Stimulated activated CD4-positive, alpha-beta T cell treated with anti-CD3 and anti-CD28 coated beads, Interleukin-2, amount 100 ng/mL, for 48 hours (primary cell): ENCODE results near the gene MGRN1.

Experiments used
- DNase-seq, 2 donors: peaks; one replicate each; pipeline ENCODE4 v3.0.0-alpha.2; 2020

The MGRN1 gene

DNA sequence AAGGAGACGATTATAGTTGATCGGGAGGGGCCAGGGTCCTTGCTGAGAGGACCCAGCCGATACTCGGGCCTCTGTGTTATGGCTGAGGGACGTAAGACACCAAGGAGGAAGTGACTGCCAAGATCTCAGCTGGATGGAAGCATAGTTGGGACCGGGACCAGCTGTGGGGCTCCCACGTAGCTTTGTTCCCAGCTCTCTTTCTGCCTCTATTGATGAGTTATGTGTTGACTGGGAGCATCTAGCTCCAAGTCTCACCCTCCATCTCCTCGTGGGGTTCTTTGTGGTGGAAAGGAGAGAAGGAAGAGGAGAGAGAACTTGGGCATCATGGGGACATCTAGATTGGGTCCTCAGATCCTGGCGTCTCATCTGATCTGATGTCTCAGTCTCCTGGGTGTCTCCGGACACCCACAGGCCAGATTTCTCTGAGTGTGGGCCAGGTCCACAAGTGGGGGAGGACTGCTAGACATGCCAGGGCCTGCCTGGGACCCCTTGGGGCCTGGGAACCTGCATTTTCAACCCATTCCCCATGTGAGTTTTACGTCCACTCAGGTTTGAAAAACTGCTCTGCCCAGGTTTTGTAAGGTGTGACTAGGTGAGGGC lies 1.0 kb downstream of the MGRN1 start:
- DNase-seq, result no peak

DNA sequence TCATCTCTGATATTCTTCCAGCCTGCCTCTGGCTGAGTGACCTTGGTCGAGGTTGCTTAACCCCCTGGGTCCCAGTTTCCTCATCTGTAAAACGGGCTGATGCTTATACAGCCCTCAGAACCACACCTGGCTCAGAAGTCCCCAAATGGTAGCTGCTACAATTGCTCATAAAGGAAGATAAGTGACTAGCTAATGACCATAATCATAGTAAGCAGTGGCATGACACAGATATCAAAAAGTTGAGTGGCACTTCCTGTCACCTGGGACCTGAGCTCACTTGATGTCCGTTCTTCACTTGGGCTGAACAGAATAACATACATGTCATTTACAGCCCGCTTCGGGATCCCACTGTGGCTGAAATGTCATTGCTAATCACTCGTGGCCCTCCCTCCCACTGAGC lies 1.8 kb downstream of the MGRN1 start:
- DNase-seq, result no peak

DNA sequence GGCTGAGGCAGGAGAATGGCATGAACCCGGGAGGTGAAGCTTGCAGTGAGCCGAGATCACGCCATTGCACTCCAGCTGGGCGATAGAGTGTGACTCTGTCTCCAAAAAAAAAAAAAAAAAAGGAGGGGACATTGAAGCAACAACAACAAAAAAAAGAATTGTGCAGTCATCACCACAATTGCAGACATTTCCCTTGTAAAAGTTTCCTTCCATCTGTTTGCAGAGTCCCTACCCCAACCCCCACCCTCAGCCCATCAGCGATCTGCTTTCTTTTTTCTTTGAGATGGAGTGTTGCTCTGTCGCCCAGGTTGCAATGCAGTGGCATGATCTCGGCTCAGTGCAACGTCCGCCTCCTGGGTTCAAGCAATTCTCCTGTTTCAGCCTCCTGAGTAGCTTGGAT lies 3.7 kb downstream of the MGRN1 start:
- no peak for DNase-seq

DNA sequence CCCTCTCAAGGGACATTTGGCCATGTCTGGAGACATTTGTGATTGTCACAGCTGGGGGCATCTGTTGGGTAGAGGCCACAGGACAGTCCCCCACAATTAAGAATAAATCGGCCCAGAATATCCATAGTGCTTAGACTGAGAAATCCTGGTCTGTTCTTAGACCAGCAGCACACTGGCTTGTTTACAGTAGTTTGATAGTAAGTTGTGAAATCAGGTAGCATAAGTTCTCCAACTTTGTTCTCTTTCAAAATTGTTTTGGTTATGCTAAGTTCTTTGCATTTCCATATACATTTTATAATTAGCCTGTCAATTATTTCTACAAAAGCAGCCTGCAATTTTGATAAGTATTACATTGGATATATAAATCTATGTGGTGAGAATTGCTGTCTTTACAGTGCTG lies 6.8 kb downstream of the MGRN1 start:
- DNase-seq, result no peak

DNA sequence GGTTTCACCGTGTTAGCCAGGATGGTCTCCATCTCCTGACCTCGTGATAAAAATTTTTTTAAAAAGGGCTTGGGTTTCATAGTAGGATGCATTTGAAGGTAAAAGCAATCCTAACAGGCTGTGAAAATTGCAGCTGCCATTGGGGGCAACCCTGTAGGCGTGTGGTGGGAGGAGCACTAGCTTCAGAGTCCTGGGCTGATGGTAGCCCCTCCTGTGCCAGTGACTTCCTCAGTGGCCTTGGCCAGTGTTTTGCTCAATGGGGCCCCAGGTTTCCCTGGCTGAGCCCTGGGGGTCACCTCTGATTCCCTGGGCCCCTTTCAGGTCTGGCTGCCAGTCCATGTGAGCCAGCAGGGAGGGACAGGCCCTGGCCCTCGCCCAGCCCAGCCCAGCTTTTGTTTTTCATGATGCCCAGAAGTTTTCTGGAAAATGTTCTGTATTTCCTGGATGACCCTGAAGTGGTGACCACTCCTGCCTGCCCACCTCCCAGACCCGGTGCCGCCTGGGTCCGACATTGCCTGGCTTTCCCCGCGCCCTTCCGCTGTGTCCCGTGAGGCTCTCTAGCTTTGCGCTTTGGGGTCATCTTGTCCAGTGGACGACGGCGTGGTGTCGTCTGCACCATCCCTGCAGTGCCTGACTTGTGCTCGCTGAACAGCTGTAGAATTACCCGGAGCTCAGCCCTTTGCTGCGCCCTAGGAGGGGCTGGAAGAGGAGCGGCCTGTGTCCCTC lies 9.4 kb downstream of the MGRN1 start:
- DNase-seq, result no peak

DNA sequence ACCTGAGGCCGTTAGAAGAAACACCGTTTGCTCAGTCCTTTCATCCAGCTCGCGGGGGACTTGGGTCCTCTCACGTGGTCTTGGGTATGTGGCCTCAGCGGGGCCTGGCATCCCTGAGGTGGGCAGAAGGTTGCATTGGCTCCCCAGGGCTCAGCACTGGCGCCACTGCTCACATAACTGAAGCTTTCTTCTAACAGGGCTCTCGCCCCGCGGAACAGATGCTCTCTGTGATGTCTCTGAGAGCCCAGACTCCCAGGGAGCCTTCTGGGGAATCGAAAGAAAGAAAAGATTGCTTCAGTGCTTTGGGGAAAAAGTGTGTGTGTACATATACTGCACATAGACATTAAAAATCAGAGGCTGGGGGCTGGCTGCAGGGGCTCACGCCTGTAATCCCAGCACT lies 10.1 kb downstream of the MGRN1 start:
- no peak for DNase-seq

DNA sequence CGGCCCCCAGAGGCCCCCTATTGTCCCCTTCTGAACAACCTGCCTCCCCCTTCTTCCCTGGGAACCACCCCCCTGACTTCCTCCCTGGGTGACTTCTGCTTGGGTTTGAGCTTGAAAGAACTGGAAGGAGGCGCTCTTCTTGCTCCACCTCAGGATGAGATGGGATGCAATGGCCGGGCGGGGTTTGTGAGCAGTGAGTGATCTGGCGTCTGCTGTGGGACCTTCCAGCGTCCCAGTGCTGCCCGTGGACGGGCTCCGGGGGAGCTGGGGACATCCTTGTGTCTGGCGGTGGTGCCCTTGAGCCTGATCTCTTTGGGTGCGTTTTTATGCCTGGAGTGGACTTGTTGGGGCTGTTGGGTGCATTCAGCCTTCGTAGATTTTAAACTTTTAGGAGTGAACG lies 11.6 kb downstream of the MGRN1 start:
- DNase-seq, result no peak

DNA sequence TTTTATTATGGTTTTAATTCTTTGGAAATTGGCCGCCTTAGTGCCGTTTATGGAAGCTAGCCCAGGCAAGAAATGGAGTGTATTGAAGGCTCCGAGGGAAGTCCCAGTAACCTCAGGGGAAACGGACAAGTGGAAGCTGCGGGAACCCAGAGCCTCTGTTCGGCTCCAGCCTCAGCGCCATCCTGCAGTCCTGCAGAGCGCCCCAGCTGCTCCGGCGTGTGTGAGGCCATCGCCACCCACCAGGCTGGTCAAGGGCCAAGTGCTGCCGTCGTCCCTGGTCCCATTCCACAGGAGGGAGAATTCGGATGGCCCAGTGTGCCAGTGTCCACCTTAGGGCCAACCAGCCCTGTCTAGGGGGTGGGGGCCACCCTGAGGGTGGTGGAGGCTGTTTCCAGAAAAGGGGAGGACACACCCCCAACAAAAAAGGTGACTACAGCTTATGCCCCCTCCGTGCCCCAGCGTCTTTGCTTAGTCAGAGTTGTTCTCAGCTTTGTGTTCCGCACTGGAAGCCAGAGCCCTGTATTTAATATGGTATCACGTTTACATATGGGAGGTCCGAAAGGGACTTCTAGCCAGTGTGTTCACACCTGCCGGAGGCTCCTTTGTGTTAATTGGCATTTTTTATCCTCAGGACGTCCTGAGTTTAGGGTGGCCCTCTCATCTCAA lies 13.0 kb downstream of the MGRN1 start:
- DNase-seq, result no peak

DNA sequence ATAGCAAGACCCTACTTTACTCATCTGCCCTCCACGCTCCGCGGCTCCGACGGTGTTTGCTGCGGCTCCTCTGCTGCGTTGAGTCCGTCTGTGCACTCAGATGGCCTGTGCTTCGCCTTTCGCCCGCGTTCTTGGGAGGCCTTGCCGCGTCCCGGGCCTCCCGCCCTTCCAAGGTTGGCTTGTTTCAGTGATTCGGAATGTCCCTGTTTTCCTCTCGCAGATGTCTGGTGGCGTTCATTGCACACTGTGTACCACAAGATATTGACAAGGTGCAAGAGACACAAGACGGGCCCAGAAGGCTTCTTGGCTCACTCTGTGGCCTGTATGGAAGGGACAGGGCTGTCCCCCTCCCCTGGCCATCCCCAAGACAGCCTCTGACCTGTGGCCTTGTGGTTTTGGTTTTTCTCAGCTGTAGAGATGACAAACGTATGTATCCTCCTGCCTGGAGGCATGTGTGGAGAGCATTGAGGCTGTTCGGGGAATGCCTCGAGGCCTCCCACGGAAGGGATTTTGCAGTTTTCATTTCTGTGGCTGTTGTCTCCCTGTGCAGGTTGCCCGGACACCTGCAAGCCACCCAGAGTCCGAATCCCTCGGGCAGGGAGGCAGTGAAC lies 15.4 kb downstream of the MGRN1 start:
- DNase-seq, result no peak

DNA sequence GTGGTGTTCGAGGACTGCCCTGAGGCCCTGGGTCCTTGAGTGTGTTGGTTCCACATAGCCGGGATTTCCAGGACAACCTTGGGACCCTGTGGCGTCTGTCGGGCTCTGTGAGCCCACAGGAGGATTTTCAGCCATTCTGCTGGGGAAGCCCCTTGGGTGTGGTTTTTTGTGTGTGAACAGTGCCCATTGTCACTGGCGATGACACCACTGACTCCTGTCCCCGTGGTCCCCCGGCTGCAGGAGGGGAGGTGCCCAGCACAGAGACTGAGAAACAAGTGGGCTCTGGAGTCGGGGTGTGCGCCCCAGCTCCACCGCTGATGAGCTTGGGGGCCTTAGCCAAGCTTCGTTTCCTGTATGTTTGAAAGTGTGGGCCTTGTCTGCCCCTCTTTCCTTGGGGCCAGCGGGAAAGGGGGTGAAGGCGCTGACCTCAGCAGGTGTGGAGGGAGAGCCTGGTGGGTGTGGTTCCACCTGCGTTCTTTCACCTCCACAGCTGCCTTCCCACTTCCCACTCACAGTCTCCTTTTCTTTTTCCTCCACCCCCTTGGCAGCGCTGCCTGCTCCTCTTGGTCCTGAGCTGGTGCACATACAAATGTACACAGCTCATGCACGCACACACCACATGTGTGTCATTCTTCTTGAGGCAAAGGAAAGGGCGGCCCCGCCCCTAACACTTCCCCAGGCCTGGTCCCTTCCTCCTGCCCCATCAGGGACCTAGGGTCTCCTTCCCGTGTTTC lies 16.1 kb downstream of the MGRN1 start:
- DNase-seq, result no peak

DNA sequence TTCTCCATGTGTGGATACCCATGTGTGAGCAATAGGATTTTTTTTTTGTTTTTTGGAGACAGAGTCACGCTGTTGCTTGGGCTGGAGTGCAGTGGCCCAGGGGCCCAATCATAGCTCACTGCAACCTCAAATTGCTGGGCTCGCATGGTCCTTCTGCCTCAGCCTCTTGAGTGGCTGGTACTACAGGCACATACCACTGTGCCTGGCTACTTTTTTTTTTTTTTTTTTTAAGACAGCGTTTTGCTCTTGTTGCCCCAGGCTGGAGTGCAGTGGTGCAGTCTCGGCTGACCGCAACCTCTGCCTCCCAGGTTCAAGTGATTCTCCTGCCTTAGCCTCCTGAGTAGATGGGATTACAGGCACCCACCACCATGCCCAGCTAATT lies 16.7 kb downstream of the MGRN1 start:
- DNase-seq, result no peak

DNA sequence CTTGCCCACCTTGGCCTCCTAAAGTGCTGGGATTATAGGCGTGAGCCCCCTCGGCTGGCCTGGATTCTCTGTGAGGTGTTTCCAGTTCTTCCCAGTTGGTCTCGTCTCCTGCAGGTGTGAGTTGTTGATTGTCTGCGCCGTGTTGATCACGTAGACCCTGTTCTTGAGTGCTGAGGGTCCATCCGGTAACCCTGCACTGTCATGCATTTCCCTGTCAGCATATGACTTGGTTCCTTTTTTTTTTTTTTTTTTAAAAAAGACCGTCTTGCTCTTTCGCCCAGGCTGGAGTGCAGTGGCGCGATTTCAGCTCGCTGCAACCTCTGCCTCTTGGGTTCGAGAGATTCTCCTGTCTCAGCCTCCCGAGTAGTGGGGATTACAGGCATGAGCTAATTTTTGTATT lies 17.3 kb downstream of the MGRN1 start:
- DNase-seq, result no peak

DNA sequence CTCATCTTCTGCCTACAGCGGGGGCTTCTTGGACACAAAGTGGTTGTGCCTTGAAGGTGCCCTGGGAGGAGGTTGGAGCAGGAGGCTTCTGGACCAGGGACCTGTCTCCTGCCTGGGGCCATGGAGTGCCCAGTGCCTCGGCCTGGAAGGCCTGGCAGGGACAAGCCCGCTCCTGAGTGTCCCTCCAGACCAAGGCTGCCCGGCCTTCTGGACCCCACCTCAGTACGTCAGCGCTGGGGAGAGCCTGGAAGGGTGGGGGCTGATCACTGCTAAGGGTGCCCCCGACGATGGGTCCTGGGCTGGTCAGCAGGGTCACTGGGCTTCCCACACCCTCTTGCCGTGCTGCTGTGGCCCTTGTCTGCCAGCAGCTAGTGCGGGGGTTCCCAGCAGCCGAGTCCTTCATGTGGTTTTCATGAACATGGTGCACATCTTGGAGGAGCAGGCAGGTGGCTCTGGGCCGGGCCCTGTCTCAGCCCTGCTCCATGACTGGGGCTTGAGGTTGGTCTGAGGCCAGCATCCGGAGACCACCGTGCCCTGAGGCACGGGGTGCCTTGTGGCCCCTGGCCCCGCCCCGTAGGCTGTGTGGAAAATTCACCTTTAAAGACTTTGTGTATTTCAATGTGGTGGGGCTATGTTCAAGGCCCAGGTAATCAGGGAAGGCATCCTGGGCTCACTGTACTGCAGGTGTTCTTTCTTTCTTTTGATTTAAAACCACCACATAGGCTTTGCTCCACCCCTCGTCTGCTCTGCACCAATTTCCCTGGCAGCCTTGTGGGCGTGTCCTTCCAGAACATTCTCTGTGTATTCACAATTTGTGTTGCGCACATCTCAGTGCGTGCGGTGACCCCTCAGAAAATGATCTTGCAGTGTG lies 22.4 kb downstream of the MGRN1 start:
- no peak for DNase-seq

DNA sequence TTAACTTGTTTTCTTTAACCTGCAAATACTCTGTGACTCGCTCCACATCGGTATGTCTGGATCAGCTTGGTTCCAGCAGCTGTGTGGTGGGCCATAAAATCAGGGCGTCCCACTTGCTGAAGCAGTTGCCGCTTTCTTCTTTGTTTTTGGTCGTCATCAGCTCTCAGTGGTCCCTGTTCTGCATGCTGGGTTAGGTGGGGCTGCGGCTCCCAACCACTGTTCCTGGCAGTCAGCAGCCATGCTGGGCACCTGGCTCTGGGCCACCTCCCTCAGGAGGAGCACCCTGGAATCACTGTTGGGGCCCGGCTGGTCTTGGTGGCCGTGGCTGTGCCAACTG lies 23.0 kb downstream of the MGRN1 start:
- no peak for DNase-seq

DNA sequence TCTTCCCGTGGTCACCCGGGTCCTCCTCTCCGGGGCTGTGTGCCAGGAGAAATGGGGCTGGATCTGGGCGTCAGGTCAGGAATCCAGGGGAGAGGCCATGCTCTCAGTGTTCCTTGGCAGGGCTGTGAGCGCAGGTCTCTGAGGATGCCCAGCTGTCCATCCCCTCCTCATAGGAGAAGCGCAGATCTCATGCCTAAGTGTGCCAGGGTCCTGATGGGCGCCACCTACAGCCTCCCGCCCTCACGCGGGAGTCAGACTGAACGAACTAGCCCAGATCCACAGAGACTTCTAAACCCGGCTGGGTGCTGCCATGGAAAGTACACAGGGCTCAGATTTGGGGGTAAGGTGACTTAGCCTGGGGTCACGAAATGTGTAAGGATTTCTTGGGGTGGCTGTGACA lies 24.3 kb downstream of the MGRN1 start:
- DNase-seq, result no peak

DNA sequence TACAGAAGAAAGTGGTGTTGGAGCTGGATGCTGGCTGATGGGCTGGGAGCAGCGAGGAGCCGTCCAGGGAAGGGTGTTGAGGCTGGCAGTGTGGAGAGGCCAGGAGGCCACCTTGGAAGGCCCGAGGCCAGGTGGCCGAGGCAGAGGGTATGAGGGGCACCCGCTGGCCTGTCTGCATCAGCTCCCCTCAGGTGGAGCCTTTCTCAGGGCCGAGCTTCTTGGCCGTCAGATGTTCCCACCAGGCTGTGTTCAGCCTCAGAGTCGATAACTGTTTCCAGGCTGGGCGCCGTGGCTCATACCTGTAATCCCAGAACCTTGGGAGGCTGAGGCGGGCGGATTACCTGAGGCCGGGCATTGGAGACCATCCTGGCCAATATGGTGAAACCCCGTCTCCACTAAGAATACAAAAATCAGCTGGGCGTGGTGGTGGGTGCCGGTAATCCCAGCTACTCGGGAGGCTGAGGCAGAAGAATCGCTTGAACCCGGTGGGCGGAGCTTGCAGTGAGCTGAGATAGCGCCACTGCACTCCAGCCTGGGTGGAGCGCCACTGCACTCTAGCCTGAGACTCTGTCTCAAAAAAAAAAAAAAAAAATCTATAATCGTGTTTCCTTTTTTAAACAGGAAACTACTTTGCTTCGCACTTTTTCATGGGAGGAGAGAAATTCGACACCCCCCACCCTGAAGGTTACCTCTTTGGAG lies 25.3 kb downstream of the MGRN1 start:
- no peak for DNase-seq

DNA sequence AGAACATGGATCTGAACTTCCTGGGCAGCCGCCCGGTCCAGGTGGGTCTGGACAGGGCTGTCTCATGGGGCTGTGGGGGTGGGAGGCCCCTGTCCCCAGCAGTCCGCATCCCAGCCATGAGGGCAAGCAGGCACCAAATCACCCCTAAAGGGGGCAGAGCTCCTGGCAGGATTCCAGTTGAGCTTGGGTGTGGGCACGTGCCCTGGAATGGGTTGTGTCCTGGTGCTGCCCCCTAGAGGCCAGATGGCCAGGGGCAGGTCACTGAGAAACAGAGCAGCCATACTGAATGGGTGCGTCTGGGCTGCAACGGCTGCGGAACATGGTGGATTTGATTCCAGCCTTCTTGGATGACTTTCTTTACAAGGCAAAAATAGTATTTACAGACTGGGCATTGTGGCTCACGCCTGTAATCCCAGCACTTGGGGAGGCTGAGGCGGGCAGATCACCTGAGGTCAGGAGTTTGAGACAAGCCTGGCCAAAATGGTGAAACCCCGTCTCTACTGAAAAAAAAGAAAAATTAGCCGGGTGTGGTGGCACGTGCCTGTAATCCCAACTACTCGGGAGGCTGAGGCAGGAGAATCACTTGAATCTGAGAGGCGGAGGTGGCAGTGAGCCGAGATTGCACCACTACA lies 25.9 kb downstream of the MGRN1 start:
- DNase-seq, result peak; percentile 84

DNA sequence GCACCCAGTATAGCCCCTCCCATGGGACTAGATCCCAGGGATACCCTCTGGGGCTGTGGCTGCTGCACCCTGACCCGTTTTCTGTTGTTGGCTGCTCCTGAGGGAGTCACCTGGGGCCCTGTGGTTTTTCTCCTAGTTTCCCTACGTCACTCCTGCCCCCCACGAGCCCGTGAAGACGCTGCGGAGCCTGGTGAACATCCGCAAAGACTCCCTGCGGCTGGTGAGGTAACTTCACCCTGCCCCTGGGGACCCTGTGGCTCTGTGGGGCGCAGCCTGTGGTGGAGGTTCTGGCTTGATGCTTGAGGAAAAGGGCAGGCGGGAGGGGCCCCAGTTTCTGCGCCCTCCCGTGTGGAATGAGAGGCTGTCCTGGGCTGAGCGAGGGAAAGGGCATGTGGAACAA lies 27.2 kb downstream of the MGRN1 start:
- DNase-seq, result no peak

DNA sequence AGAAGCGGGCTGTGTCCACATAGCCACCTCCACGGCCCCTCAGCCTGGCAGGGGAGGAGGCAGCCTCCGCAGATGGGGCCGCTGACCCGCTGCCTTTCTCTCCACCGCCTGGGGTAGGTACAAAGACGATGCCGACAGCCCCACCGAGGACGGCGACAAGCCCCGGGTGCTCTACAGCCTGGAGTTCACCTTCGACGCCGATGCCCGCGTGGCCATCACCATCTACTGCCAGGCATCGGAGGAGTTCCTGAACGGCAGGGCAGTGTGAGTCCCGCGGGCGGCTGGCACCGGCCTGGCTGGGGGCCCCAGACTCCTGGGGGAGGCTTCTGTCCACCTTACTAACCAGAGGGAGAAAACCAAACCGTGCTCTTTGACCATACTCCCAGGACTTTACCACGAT lies 27.9 kb downstream of the MGRN1 start:
- DNase-seq, result no peak

DNA sequence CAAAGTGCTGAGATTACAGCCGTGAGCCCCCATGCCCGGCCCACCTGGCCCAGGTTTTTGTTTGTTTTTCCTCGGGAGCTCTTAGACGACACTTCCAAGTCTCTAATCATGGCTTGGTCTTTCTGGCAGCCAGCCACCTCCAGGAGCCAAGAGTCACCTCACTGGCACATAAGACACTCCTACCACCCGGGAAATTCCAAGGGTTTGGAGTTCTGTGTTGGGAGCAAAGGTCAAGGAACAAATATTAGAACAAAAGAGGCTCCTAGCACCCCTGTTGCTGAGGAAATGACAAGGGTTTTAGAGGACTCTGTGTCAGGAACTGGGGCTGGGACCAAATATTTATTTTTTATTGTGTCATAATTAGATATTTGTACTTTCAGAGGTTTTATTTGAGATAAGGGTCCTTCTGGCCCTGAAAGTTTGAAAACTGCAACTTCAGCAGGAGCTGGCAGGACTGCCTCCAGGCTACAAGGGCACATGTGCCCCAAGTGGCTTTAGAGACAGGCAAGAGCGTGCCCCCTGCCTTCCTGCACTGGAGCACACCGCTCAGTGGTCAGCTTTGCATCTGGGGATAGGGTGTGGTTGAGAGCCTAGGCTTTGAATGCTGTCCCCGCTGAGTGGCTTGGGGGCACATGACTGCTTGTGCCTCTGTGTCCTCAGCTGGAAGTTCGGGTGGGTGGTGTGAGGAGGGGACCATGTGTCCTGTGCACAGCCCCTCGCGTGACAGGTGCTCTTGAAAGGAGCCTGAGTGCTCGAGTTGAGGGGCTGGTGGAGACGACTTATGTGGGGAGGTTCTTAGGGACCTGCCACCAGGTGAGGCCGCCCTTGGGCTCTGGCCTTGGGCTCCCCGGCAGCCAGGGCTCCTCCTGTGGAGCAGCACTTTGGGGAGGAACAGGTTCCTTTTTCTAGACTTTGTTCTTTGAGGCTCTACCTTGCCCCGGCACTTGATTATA lies 29.7 kb downstream of the MGRN1 start:
- no peak for DNase-seq
